Loucy (cell line): ENCODE results near the gene VWA8.

Experiments used
- H2AFZ ChIP-seq: fragments of 200-600 bp; sonication (generic); 2 replicates; pipeline ENCODE4 v1.6.0; 2016; ENCODE audit warnings: antibody characterized with exemption, mild to moderate bottlenecking, low read length, moderate library complexity
- H3F3A ChIP-seq: fragments of 200-600 bp; 2 replicates; pipeline ENCODE4 v1.6.0; 2016; ENCODE audit warnings: antibody characterized with exemption, low read depth, mild to moderate bottlenecking
- H3K27me3 ChIP-seq: fragments of 200-600 bp; sonication (generic); 2 replicates; pipeline ENCODE4 v1.6.1; 2014; ENCODE audit warnings: low read length, mild to moderate bottlenecking; ENCODE audit not compliant: insufficient read depth, poor library complexity, severe bottlenecking
- H3K36me3 ChIP-seq: fragments of 200-600 bp; sonication (generic); 2 replicates; pipeline ENCODE4 v1.6.1; 2016; ENCODE audit warnings: low read length; ENCODE audit not compliant: insufficient read depth
- H3K4me1 ChIP-seq: fragments of 200-600 bp; sonication (generic); 2 replicates; pipeline ENCODE4 v1.5.1; 2014; ENCODE audit warnings: low read length, mild to moderate bottlenecking; ENCODE audit not compliant: insufficient read depth, poor library complexity, severe bottlenecking
- H3K4me2 ChIP-seq: fragments of 200-600 bp; sonication (generic); 2 replicates; pipeline ENCODE4 v1.6.0; 2014; ENCODE audit warnings: antibody characterized with exemption, low read length, low read depth, mild to moderate bottlenecking; ENCODE audit not compliant: poor library complexity, severe bottlenecking
- H3K4me3 ChIP-seq: fragments of 200-600 bp; sonication (generic); 2 replicates; pipeline ENCODE4 v1.5.1; 2014; ENCODE audit warnings: low read length, mild to moderate bottlenecking, mixed read lengths; ENCODE audit not compliant: poor library complexity, severe bottlenecking
- H3K79me2 ChIP-seq: fragments of 200-600 bp; sonication (generic); 2 replicates; pipeline ENCODE4 v1.6.1; 2014; ENCODE audit warnings: low read length; ENCODE audit not compliant: insufficient read depth
- H3K9ac ChIP-seq: fragments of 200-600 bp; sonication (generic); 2 replicates; pipeline ENCODE4 v1.6.0; 2014; ENCODE audit warnings: mild to moderate bottlenecking, low read depth, low read length, moderate library complexity; ENCODE audit not compliant: poor library complexity, severe bottlenecking
- H3K9me2 ChIP-seq: fragments of 200-600 bp; sonication (generic); replicated peaks from 2 replicates; pipeline ENCODE4 v1.6.1; 2016; ENCODE audit warnings: low read depth, low read length, mixed read lengths
- H3K9me3 ChIP-seq: fragments of 200-600 bp; sonication (generic); 2 replicates; pipeline ENCODE4 v1.6.1; 2014; ENCODE audit warnings: mild to moderate bottlenecking, antibody characterized with exemption, low read length, low read depth; ENCODE audit not compliant: insufficient read depth
- H4K20me1 ChIP-seq: fragments of 200-600 bp; sonication (generic); 2 replicates; pipeline ENCODE4 v1.6.0; 2014; ENCODE audit warnings: antibody characterized with exemption, low read length, mild to moderate bottlenecking; ENCODE audit not compliant: insufficient read depth, poor library complexity, severe bottlenecking
- EZH2phosphoT487 ChIP-seq: fragments of 200-600 bp; IDR thresholded peaks from 2 replicates; pipeline ENCODE4 v1.6.1; 2018; ENCODE audit warnings: antibody characterized with exemption, mild to moderate bottlenecking, moderate library complexity, borderline replicate concordance
- TF ChIP-seq, protein P1 (sequence below): fragments of 200-600 bp; sonication (generic); conservative IDR thresholded peaks from 2 replicates; pipeline ENCODE4 v1.5.1; 2014; ENCODE audit warnings: mild to moderate bottlenecking, antibody characterized with exemption, low read length

VWA8 gene

DNA sequence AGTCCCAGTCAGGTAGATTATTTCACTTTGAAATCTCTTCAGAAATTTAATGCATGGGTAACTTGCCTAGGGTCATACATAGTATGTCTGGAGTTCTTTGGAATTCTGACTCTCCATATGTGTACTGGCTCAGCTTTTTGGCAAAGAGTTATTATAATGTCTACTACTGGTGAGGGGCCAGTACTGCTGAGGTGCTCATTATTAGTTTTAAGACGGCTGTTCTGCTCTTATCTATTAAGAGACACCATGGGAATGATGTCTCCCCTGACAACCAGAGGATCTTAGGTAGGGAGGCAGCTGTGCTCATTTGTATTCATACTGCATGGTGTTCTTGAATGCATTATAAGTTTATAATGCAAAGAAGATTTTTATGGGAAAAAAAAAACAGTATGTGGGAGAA, 319.5 kb downstream of the VWA8 start:
- H3K4me1 ChIP-seq, result peaks cover 8% of the 10 kb centered on the region
- no peaks in the 10 kb centered on the region for H3K79me2 ChIP-seq
- H4K20me1 ChIP-seq, result no peaks in the 10 kb centered on the region
- H3K36me3 ChIP-seq, result no peaks in the 10 kb centered on the region
- H3K9me3 ChIP-seq, result no peaks in the 10 kb centered on the region
- H2AFZ ChIP-seq, result no peak overlapping the region
- H3K4me2 ChIP-seq, result no peak overlapping the region
- TF ChIP-seq, protein P1, sequence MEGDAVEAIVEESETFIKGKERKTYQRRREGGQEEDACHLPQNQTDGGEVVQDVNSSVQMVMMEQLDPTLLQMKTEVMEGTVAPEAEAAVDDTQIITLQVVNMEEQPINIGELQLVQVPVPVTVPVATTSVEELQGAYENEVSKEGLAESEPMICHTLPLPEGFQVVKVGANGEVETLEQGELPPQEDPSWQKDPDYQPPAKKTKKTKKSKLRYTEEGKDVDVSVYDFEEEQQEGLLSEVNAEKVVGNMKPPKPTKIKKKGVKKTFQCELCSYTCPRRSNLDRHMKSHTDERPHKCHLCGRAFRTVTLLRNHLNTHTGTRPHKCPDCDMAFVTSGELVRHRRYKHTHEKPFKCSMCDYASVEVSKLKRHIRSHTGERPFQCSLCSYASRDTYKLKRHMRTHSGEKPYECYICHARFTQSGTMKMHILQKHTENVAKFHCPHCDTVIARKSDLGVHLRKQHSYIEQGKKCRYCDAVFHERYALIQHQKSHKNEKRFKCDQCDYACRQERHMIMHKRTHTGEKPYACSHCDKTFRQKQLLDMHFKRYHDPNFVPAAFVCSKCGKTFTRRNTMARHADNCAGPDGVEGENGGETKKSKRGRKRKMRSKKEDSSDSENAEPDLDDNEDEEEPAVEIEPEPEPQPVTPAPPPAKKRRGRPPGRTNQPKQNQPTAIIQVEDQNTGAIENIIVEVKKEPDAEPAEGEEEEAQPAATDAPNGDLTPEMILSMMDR, result no peak
- no peak for TF ChIP-seq EZH2phosphoT487
- H3K9me2 ChIP-seq, result no peaks in the 10 kb centered on the region
- H3K27me3 ChIP-seq, result no peaks in the 10 kb centered on the region
- H3F3A ChIP-seq, result no peaks in the 10 kb centered on the region
- H3K9ac ChIP-seq, result no peak overlapping the region
- no peak overlapping the region for H3K4me3 ChIP-seq

DNA sequence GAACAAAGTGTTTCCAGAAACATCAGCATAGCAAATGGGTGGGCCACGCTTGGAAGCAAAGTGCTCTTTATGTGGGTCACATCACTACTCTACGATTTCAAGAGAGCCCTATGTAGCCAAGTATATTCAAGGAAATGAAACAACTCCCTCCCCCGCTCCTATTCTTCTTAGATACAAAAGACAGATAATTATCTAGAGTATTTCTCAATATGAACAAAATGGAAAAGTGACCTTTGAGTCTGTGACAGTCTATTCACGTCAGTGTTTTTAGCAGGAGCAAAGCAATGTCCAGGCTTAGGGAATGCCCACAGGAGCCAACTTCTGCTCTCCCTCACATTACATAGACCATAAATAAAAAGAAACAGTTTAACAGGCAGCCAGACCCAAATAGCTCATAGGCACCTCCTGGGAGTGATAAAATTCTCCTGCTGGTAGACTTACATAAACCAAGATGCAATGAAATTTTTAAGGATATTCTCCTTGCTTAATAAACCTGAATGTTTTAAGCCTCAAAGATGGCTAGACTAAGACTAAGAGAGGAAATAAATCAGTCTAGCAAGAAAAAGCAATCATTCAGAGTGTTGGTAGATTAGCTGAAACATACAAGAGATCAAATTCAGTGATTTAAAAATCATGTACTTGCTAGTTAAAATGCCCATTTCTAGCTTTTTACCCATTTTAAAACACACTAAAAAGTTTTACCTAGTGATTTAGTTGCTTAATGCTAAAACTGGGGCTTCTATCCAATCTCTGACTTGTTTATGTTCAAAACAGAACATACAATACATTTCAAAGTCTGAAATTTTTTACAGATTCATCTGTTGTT, 320.7 kb downstream of the VWA8 start:
- Histone ChIP-seq H3K36me3 (no peaks in the 10 kb centered on the region), H3K79me2 (no peaks in the 10 kb centered on the region), H3K4me3 (no peak overlapping the region), H4K20me1 (no peaks in the 10 kb centered on the region), H3K4me2 (no peak overlapping the region), H3K9me3 (no peaks in the 10 kb centered on the region), H3K9ac (no peak overlapping the region), H3K27me3 (no peaks in the 10 kb centered on the region), H3F3A (no peaks in the 10 kb centered on the region), H2AFZ (no peak overlapping the region), H3K9me2 (no peaks in the 10 kb centered on the region), H3K4me1 (peaks cover 8% of the 10 kb centered on the region)
- no peak for TF ChIP-seq EZH2phosphoT487
- TF ChIP-seq, protein P1, result no peak

DNA sequence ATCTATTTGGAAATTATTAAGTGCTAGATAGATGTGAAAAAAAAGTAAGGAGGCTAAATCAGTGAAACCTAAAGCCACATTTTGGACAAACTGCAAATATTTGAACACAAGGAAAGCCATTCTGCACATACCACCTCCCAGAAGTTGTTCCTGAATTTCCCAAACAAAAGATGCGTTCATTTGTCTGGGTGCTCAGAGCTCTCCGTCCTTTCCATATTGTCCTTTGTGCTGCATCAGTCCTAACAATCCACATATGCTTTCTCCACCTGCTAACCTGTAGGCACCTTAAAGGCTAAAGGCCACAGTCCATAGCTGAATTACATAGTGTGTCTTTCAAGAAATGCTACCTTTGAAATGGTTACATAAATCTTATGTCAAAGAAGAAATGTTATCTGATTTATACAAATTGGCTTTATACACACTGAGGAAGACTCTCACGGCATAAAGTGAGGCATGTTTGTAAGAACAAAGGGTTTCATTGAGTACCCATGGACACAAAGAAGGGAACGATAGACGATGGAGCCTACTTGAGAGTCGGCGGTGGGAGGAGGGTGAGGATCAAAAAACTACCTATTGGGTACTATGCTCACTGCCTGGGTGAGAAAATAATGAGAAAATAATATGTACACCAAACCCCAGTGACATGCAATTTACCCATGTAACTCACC, 321.5 kb downstream of the VWA8 start:
- peaks cover 8% of the 10 kb centered on the region for H3K4me1 ChIP-seq
- H3K9me2 ChIP-seq, result no peaks in the 10 kb centered on the region
- H3K27me3 ChIP-seq, result no peaks in the 10 kb centered on the region
- H3K9ac ChIP-seq, result no peak overlapping the region
- TF ChIP-seq, protein P1, result no peak
- no peak for TF ChIP-seq EZH2phosphoT487
- no peaks in the 10 kb centered on the region for H3K36me3 ChIP-seq
- no peak overlapping the region for H3K4me2 ChIP-seq
- no peak overlapping the region for H3K4me3 ChIP-seq
- no peaks in the 10 kb centered on the region for H3F3A ChIP-seq
- H4K20me1 ChIP-seq, result no peaks in the 10 kb centered on the region
- no peak overlapping the region for H2AFZ ChIP-seq
- no peaks in the 10 kb centered on the region for H3K79me2 ChIP-seq
- H3K9me3 ChIP-seq, result no peaks in the 10 kb centered on the region
